Heart left ventricle (tissue), 13 donors: Measurements from ENCODE around the gene CMIP.

Experiments
- CTCF ChIP-seq, 12 donors: fragments of 200-600 bp; sonication (generic) in 4 of 12; IDR thresholded peaks; one replicate each; pipeline versions ENCODE4 v1.5.0 to v1.8.0; 2018 to 2022; ENCODE audit warnings: antibody characterized with exemption in 12 of 12, mild to moderate bottlenecking in 5 of 12
- POLR2A ChIP-seq, 2 donors: fragments of 450-650 bp; IDR thresholded peaks; one replicate each; pipeline ENCODE4 v1.6.1; 2017; ENCODE audit warnings: antibody characterized with exemption in 2 of 2, mild to moderate bottlenecking in 2 of 2, moderate library complexity in 2 of 2
- donor health status: ischemic (EF 13 %, LVEDD 7.1; RV severe dilation, severe dysfunction).
- donor health status: DM: no; HTN: yes; CAD: no.
- donor health status: DM: no; HTN: no; CAD: no.
- donor health status: ischemic (EF 25% LVEDD 6.9; RV normal size, moderate dysfunction).
- donor health status: ischemic (EF 25% LVEDD 5.7; RV mildly dilated, moderate dysfunction).
- donor health status: ischemic (EF 35%, LVEDD 5.7; RV mildly dilated, moderate dysfunction).
- donor health status: nonischemic (EF 11% LVEDD 7.7; RV severe dilation, severe dysfunction).
- donor health status: DM: yes; HTN: yes; CAD: no.
- donor health status: PGD.
- donor health status: ischemic (EF 29% LVEDD 5.4; RV normal size, mild dysfunction).
- donor health status: nonischemic (EF 23%, LVEDD 6.1; RV moderate dilation, normal function).

DNA sequence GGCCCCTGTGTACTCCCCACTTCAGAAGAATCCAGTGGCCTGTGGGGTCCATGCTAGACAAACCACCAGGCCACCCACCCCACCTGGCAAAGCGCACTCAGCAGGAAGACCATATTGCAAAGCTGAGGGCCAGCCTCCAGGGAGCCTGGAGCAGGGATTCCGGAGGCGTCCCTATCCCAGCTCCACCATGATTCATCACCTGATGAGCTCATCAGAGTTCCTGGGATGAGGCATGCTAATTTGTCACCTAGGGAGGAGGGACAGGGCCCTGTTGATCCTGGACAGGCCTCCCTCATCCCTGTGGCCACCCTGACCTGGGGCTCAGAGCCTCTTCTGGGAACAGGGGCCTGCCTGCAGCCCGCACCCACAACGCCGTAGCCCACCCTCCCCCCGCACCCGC is 202.9 kb downstream of the CMIP start:
- TF ChIP-seq CTCF (IDR thresholded peaks at IDR 0.05) (no peak), POLR2A (IDR thresholded peaks at IDR 0.05) (no peak)
